ENCODE results near the gene ACVRL1. TPM values are rescaled to one million over a fixed set of nuclear protein-coding genes. Genes with fewer than 3 reads are reported as not detected.

ACVRL1 gene
- total RNA-seq, 1 experiment from 2014 or later: not detected

DNA sequence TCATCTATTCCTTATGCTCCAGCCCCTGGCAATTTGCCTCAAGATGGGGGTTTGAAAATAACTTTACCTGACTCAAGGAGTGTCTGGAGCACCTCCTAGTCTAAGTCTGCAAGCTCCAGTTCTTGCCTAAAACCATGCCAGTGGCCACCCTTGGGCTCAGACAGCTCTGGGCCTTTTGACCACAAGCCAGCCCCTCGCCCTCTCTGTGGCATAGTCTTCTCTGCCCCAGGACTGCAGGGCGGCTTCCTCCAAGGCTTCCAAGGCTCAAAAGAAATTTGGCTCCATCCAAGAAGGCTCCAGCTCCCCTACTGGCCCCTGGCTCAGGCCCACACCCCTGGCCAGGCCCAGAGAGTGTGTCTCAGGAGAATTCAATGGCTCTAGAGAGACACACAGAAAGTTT, 14.8 kb downstream of the ACVRL1 start:
- no peak overlapping the region for H4K8ac ChIP-seq (replicated peaks; ENCODE audit: insufficient read length, low read depth, low read length)
- no peak overlapping the region for H2BK5ac ChIP-seq (ENCODE audit: insufficient read length, low read length)
- no peaks in the 10 kb centered on the region for H3K9me3 ChIP-seq (ENCODE audit: control insufficient read depth, low read depth, low read length)
- DNase-seq: no peak
- no peak overlapping the region for H4K91ac ChIP-seq (ENCODE audit: insufficient read length, low read depth, low read length)
- no peak overlapping the region for H3K27ac Mint-ChIP-seq
- H3K79me1 ChIP-seq (ENCODE audit: insufficient read depth, low read depth, low read length, poor library complexity, severe bottlenecking): no peaks in the 10 kb centered on the region
- H3K27me3 ChIP-seq (ENCODE audit: insufficient read depth, low read length): no peaks in the 10 kb centered on the region
- H3T11ph ChIP-seq (ENCODE audit: low read length): no peak overlapping the region
- H3K4me1 ChIP-seq (ENCODE audit: insufficient read depth, low read length): no peaks in the 10 kb centered on the region; the same call in 1 of the 2 replicates
- H2AFZ ChIP-seq (ENCODE audit: low read length): no peak overlapping the region
- no peaks in the 10 kb centered on the region for H4K20me1 ChIP-seq (ENCODE audit: control insufficient read depth, insufficient read depth, insufficient read length)
- no peak overlapping the region for H3K18ac ChIP-seq (ENCODE audit: insufficient read length, low read depth, low read length)
- H4K5ac ChIP-seq (ENCODE audit: insufficient read length, low read depth, low read length): no peak overlapping the region
- TF ChIP-seq, protein P1, sequence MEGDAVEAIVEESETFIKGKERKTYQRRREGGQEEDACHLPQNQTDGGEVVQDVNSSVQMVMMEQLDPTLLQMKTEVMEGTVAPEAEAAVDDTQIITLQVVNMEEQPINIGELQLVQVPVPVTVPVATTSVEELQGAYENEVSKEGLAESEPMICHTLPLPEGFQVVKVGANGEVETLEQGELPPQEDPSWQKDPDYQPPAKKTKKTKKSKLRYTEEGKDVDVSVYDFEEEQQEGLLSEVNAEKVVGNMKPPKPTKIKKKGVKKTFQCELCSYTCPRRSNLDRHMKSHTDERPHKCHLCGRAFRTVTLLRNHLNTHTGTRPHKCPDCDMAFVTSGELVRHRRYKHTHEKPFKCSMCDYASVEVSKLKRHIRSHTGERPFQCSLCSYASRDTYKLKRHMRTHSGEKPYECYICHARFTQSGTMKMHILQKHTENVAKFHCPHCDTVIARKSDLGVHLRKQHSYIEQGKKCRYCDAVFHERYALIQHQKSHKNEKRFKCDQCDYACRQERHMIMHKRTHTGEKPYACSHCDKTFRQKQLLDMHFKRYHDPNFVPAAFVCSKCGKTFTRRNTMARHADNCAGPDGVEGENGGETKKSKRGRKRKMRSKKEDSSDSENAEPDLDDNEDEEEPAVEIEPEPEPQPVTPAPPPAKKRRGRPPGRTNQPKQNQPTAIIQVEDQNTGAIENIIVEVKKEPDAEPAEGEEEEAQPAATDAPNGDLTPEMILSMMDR (conservative IDR thresholded peaks at IDR 0.05): no peak
- H3K4me3 Mint-ChIP-seq: no peak overlapping the region
- no CpG with 5 or more reads among the region's 2 CpGs for WGBS (ENCODE audit: extremely low coverage, insufficient read length, low lambda C conversion rate)
- H3K27ac ChIP-seq (ENCODE audit: insufficient read length, low read depth, low read length): no peak overlapping the region
- H3K56ac ChIP-seq (ENCODE audit: insufficient read length, low read depth, low read length): no peak overlapping the region
- H2BK12ac ChIP-seq (ENCODE audit: insufficient read length, low read depth, low read length): no peak overlapping the region
- H3K4ac ChIP-seq (ENCODE audit: low read depth, low read length): no peak overlapping the region
- H3K4me1 Mint-ChIP-seq: peaks cover 19 to 35% of the 10 kb centered on the region in 2 experiments
- H2BK120ac ChIP-seq (ENCODE audit: low read depth, low read length, poor library complexity, severe bottlenecking): no peak overlapping the region
- no peaks in the 10 kb centered on the region for H3K23me2 ChIP-seq (ENCODE audit: insufficient read length, low read depth, low read length, poor library complexity, severe bottlenecking)
- H2BK15ac ChIP-seq (ENCODE audit: low read depth, low read length): no peak overlapping the region
- no peak overlapping the region for H2AK5ac ChIP-seq (ENCODE audit: insufficient read length, low read length)
- H3K23ac ChIP-seq (ENCODE audit: insufficient read length, low read depth, low read length): no peak overlapping the region
- no peaks in the 10 kb centered on the region for H3K9me3 Mint-ChIP-seq
- H3K9ac ChIP-seq (ENCODE audit: extremely low read depth, insufficient read length, low read length): no peak overlapping the region
- no peak overlapping the region for H2BK20ac ChIP-seq (ENCODE audit: low read depth, low read length, poor library complexity, severe bottlenecking)
- peaks cover 33% of the 10 kb centered on the region for H3K27me3 Mint-ChIP-seq (ENCODE audit: low read depth)
- H3K4me2 ChIP-seq (ENCODE audit: insufficient read depth, insufficient read length, low read length): no peak overlapping the region
- H3K79me2 ChIP-seq (ENCODE audit: insufficient read depth, low read length): no peaks in the 10 kb centered on the region
- H3K14ac ChIP-seq (ENCODE audit: insufficient read depth, low read length): no peak overlapping the region
- no peaks in the 10 kb centered on the region for H3K36me3 Mint-ChIP-seq (ENCODE audit: insufficient read depth in 1 of 3, low read depth in 3 of 3)
